GM12878 (cell line): Measurements from ENCODE around the gene CSTPP1. TPM values are rescaled to one million over a fixed set of nuclear protein-coding genes. Genes with fewer than 3 reads are reported as not detected.

Experiments used
- ATAC-seq: fragments of 200-7000 bp; cut with Tn5 transposase; 3 replicates; pipeline ENCODE4 v1.9.1; 2020; ENCODE audit warnings: mild to moderate bottlenecking, moderate library complexity
- BruUV-seq: library from RNA; stranded (reverse); fragments of 400-500 nt; replicated peaks from 2 replicates; lab custom pipeline; 2021; lab: Mats Ljungman, UMichigan
- CTCF ChIA-PET: fragments of 300-600 bp; sonication (Branson Sonifier 250); formaldehyde crosslinking; extraction: SDS; loops from one replicate; lab custom pipeline; 2021; ENCODE audit warnings: inconsistent platforms; lab: Yijun Ruan, JAX
- POLR2A ChIA-PET: fragments of 350-600 bp; formaldehyde crosslinking; extraction: SDS; loops from one replicate; lab custom pipeline; 2021; ENCODE audit warnings: inconsistent platforms; lab: Charles Lee
- RAD21 ChIA-PET: fragments of 300-600 bp; sonication (Branson Sonifier 250); formaldehyde crosslinking; loops from one replicate; lab custom pipeline; 2023; ENCODE audit warnings: antibody characterized with exemption; ENCODE audit not compliant: unreplicated experiment; lab: Charles Lee
- SMC1A ChIA-PET: fragments of 300-600 bp; sonication (Branson Sonifier 250); formaldehyde crosslinking; loops from one replicate; lab custom pipeline; 2023; ENCODE audit not compliant: unreplicated experiment, uncharacterized antibody; lab: Charles Lee
- DNase-seq: peaks from one replicate; pipeline ENCODE4 v3.0.0-alpha.2; 2011; ENCODE audit warnings: low read depth, low spot score
- FAIRE-seq: peaks from 3 replicates; lab custom pipeline; 2011; peaks lifted over from hg19 to GRCh38; lab: Jason Lieb, UNC
- H2AFZ ChIP-seq: 2 replicates; pipeline ENCODE4 v1.6.0; 2011; ENCODE audit warnings: low read depth, low read length, control low read depth; ENCODE audit not compliant: control insufficient read depth
- H3K27ac ChIP-seq: 2 replicates; pipeline ENCODE4 v1.5.1; 2011; ENCODE audit warnings: control low read depth; ENCODE audit not compliant: control insufficient read depth, insufficient read depth
- H3K27me3 ChIP-seq, 2 experiments: replicated peaks in 1 of 2; 2 replicates each; pipeline versions ENCODE4 v1.6.0 to v1.6.1; 2011; ENCODE audit warnings: low read length in 1 of 2; ENCODE audit not compliant: control insufficient read depth in 2 of 2, insufficient read depth in 2 of 2
- H3K36me3 ChIP-seq, 2 experiments: 2 replicates each; pipeline ENCODE4 v1.5.1; 2011; ENCODE audit warnings: low read length in 1 of 2; ENCODE audit not compliant: control insufficient read depth in 2 of 2, insufficient read depth in 2 of 2
- H3K4me1 ChIP-seq: 2 replicates; pipeline ENCODE4 v1.6.1; 2011; ENCODE audit warnings: mild to moderate bottlenecking, low read length, moderate library complexity, mixed read lengths; ENCODE audit not compliant: control insufficient read depth, insufficient read depth
- H3K4me2 ChIP-seq: 2 replicates; pipeline ENCODE4 v1.6.0; 2011; ENCODE audit warnings: control low read depth; ENCODE audit not compliant: control insufficient read depth, insufficient read depth
- H3K4me3 ChIP-seq: fragments of 200-600 bp; sonication (generic); 2 replicates; pipeline ENCODE4 v1.5.1; 2016
- H3K79me2 ChIP-seq: 2 replicates; pipeline ENCODE4 v1.6.0; 2011; ENCODE audit warnings: low read length; ENCODE audit not compliant: control insufficient read depth, insufficient read depth
- H3K9ac ChIP-seq: 2 replicates; pipeline ENCODE4 v1.8.0; 2011; ENCODE audit warnings: low read length, control low read depth, mixed read lengths; ENCODE audit not compliant: control insufficient read depth, insufficient read depth
- H3K9me3 ChIP-seq: replicated peaks from 3 replicates; pipeline ENCODE4 v1.5.1; 2011; ENCODE audit warnings: mild to moderate bottlenecking, low read length; ENCODE audit not compliant: control insufficient read depth, insufficient read depth
- H4K20me1 ChIP-seq: 2 replicates; pipeline ENCODE4 v1.6.0; 2011; ENCODE audit not compliant: control insufficient read depth, insufficient read depth
- ATF3 ChIP-seq: IDR thresholded peaks from 2 replicates; pipeline ENCODE4 v1.6.1; 2011; ENCODE audit warnings: low read depth, mild to moderate bottlenecking, low read length, moderate library complexity, borderline replicate concordance; ENCODE audit errors: extremely low read depth
- MEF2B ChIP-seq: fragments of 450-650 bp; IDR thresholded peaks from 2 replicates; pipeline ENCODE4 v1.6.1; 2018; ENCODE audit warnings: mild to moderate bottlenecking, moderate library complexity; ENCODE audit not compliant: partially characterized antibody, poor library complexity, severe bottlenecking
- RAD51 ChIP-seq: fragments of 450-650 bp; IDR thresholded peaks from 2 replicates; pipeline ENCODE4 v1.6.1; 2016; ENCODE audit warnings: moderate library complexity, mild to moderate bottlenecking, inconsistent platforms
- WGBS: methylation state at CpG from one replicate; pipeline ENCODE4 v1.1.6; 2016; ENCODE audit warnings: low lambda C conversion rate; ENCODE audit not compliant: insufficient replicate concordance, insufficient coverage; ENCODE audit errors: missing lambda C conversion rate; 5-methylcytosine and 5-hydroxymethylcytosine counted together
- in situ Hi-C: fragments of 300-500 bp; cut with MboI; formaldehyde crosslinking; loops from 9 replicates; pipeline ENCODE4 v1.14.3; 2018; ENCODE audit warnings: mixed read lengths
- intact Hi-C: fragments of 100-400 bp; cut with micrococcal nuclease; formaldehyde crosslinking; loops from one replicate; pipeline ENCODE4 v1.14.2; 2022; ENCODE audit not compliant: unreplicated experiment
- polyA plus RNA-seq, 11 experiments: library from polyadenylated mRNA; depleted of rRNA in 4 of 11; unstranded in 6 of 11; stranded (reverse) in 5 of 11; fragments of >200 nt; fragmentation: Nextera tagmentation in 4 of 11; fragmentation: Illumina TruSeq in 1 of 11; extraction: Ambion mirVana in 4 of 11; extraction: Trizol in 1 of 11; gene quantifications; 1 replicate in 1 of 11; 2 replicates in 10 of 11; pipeline versions ENCODE4 v1.2.1 to v1.2.3, GENCODE V29; 2011 to 2016; ENCODE audit warnings: inconsistent platforms in 2 of 11, missing spikeins in 2 of 11, low read depth in 1 of 11
- total RNA-seq, 4 experiments: library from RNA; depleted of rRNA in 3 of 4; stranded (reverse); fragments of >200 nt in 3 of 4; fragmentation: Illumina TruSeq in 1 of 4; extraction: Trizol in 1 of 4; gene quantifications; 2 replicates each; pipeline versions ENCODE4 v1.2.1 to v1.2.3, GENCODE V29; 2013 to 2021

Gene CSTPP1
- total and polyA plus RNA-seq, 10 of the 15 experiments (the other 5 are each of a cell fraction or from before 2014, with no cell fraction given): 7.1 to 23.4 (median 17.5) TPM

GRCh38 chr11:47154616-47155570 is 218.3 kb downstream of the CSTPP1 start:
- H3K27ac ChIP-seq: no peak overlapping the region
- POLR2A ChIA-PET: interaction anchor here (0.7 kb wide), 1 partner anchor 556 kb away, joined by 3 read pairs; no protein-coding TSS in a partner anchor
- no peak for FAIRE-seq

DNA sequence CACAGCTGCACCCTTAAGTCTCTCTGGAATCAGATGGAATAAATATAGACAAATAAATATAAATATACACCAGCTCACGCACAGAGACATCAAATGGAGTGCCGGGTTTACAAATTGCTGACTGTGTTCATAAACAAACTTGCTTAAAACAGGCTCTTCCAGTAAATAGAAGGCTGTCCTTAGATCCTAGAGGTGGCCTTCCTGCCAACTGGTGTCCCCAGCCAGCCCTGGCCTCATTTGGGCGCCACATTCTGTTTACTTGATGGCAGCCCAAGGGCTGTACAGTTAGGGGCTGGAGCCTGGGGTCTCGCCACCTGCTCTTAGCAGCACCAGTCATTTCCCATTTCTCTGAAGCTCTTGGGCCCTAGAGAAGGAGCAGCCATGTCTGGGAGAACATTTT is 219.3 kb downstream of the CSTPP1 start:
- CTCF ChIA-PET: interaction anchor here (0.8 to 5.2 kb wide), 6 partner anchors 8 to 264 kb away, joined by 3 to 63 read pairs (median 4); no protein-coding TSS in a partner anchor
- ATAC-seq: no peak

More at GRCh38 chr11:47154616-47155570, 218.3 kb downstream of the CSTPP1 start:
- SMC1A ChIA-PET: interaction anchor here (1.3 to 4.0 kb wide), 4 partner anchors 239 to 273 kb away, joined by 3 to 44 read pairs (median 12); no protein-coding TSS in a partner anchor
- WGBS: 54% methylated on average over 18 of the region's 18 CpGs
- ATAC-seq: no peak
- no peaks in the 10 kb centered on the region for H4K20me1 ChIP-seq
- no peak overlapping the region for H3K4me3 ChIP-seq
- intact Hi-C loops (no loop called here), in situ Hi-C loops (no loop called here)
- no peaks in the 10 kb centered on the region for H3K79me2 ChIP-seq
- H3K27me3 ChIP-seq: no peaks in the 10 kb centered on the region
- H3K4me2 ChIP-seq: no peak overlapping the region
- BruUV-seq: no TSS peak
- CTCF ChIA-PET: interaction anchor here (0.7 to 5.2 kb wide), 15 partner anchors 8 to 342 kb away, joined by 3 to 63 read pairs (median 4); no protein-coding TSS in a partner anchor
- RAD21 ChIA-PET: interaction anchor here (1.4 kb wide), 1 partner anchor 104 kb away, joined by 4 read pairs; no protein-coding TSS in a partner anchor
- H3K4me1 ChIP-seq: no peaks in the 10 kb centered on the region
- TF ChIP-seq RAD51: no peak
- TF ChIP-seq MEF2B: no peak
- TF ChIP-seq, all 136 proteins: peak for 0
- Histone ChIP-seq H3K9me3 (no peaks in the 10 kb centered on the region), H3K9ac (no peak overlapping the region), H2AFZ (no peak overlapping the region), H3K36me3 (no peaks in the 10 kb centered on the region)
- no peak for DNase-seq

More for the DNA sequence above, 219.3 kb downstream of the CSTPP1 start:
- H3K9me3 ChIP-seq: no peaks in the 10 kb centered on the region
- in situ Hi-C loops: no loop called here
- H3K9ac ChIP-seq: no peak overlapping the region
- no peaks in the 10 kb centered on the region for H3K36me3 ChIP-seq
- POLR2A ChIA-PET: interaction anchor here (0.7 kb wide), 1 partner anchor 557 kb away, joined by 3 read pairs; no protein-coding TSS in a partner anchor
- no peaks in the 10 kb centered on the region for H3K27me3 ChIP-seq
- H2AFZ ChIP-seq: no peak overlapping the region
- no TSS peak for BruUV-seq
- FAIRE-seq: no peak
- RAD21 ChIA-PET: interaction anchor here (1.4 kb wide), 1 partner anchor 103 kb away, joined by 4 read pairs; no protein-coding TSS in a partner anchor
- H4K20me1 ChIP-seq: no peaks in the 10 kb centered on the region
- intact Hi-C loops: no loop called here
- H3K79me2 ChIP-seq: no peaks in the 10 kb centered on the region
- no peak for TF ChIP-seq ATF3
- TF ChIP-seq, all 136 proteins: peak for 0
- WGBS: 76% methylated on average over 4 of the region's 4 CpGs
- H3K4me1 ChIP-seq: no peaks in the 10 kb centered on the region
- SMC1A ChIA-PET: interaction anchor here (1.3 to 4.0 kb wide), 2 partner anchors 240 to 269 kb away, joined by 3 to 20 read pairs; no protein-coding TSS in a partner anchor
- H3K4me2 ChIP-seq: no peak overlapping the region
- H3K4me3 ChIP-seq: no peak overlapping the region
- no peak overlapping the region for H3K27ac ChIP-seq
- no peak for DNase-seq
